Keratinocyte (primary cell): Measurements from ENCODE around the gene HAUS8. TPM values are rescaled to one million over a fixed set of nuclear protein-coding genes. Genes with fewer than 3 reads are reported as not detected.

Source experiments
- DNase-seq: peaks from one replicate; pipeline ENCODE4 v3.0.0-alpha.2; 2011; ENCODE audit warnings: low read depth, missing footprints, low spot score
- FAIRE-seq: peaks from 2 replicates; lab custom pipeline; 2011; peaks lifted over from hg19 to GRCh38; lab: Jason Lieb, UNC
- H2AFZ ChIP-seq: 2 replicates; pipeline ENCODE4 v1.6.0; 2012; ENCODE audit warnings: low read length, control low read depth, inconsistent platforms; ENCODE audit not compliant: control insufficient read depth
- H3K27ac ChIP-seq: 2 replicates; pipeline ENCODE4 v1.5.1; 2011; ENCODE audit warnings: low read length; ENCODE audit not compliant: control insufficient read depth, insufficient read depth
- H3K27me3 ChIP-seq: 3 replicates; pipeline ENCODE4 v1.6.0; 2011; ENCODE audit warnings: low read length; ENCODE audit not compliant: control insufficient read depth, insufficient read depth; ENCODE audit errors: extremely low read depth
- H3K36me3 ChIP-seq, 2 experiments: 2 replicates in 1 of 2; 3 replicates in 1 of 2; pipeline ENCODE4 v1.5.1; 2011; ENCODE audit warnings: low read length in 2 of 2, mild to moderate bottlenecking in 1 of 2; ENCODE audit not compliant: control insufficient read depth in 2 of 2, insufficient read depth in 2 of 2; ENCODE audit errors: extremely low read depth in 1 of 2
- H3K4me1 ChIP-seq: 3 replicates; pipeline ENCODE4 v1.5.1; 2011; ENCODE audit warnings: low read length; ENCODE audit not compliant: control insufficient read depth, insufficient read depth; ENCODE audit errors: extremely low read depth
- H3K4me2 ChIP-seq: 3 replicates; pipeline ENCODE4 v1.6.0; 2011; ENCODE audit warnings: low read depth, low read length; ENCODE audit not compliant: control insufficient read depth, insufficient read depth; ENCODE audit errors: extremely low read depth
- H3K4me3 ChIP-seq, 3 experiments: fragments of 200-600 bp in 1 of 3; sonication (generic) in 1 of 3; 2 replicates in 2 of 3; 3 replicates in 1 of 3; pipeline ENCODE4 v1.5.1; 2011 to 2016; ENCODE audit warnings: low read length in 3 of 3, mild to moderate bottlenecking in 3 of 3, control low read depth in 2 of 3, inconsistent platforms in 1 of 3, low read depth in 1 of 3, mixed read lengths in 1 of 3, mixed run types in 1 of 3, moderate library complexity in 1 of 3; ENCODE audit not compliant: control insufficient read depth in 2 of 3, insufficient read depth in 2 of 3; ENCODE audit errors: extremely low read depth in 1 of 3
- H3K79me2 ChIP-seq: 2 replicates; pipeline ENCODE4 v1.6.0; 2012; ENCODE audit warnings: low read length; ENCODE audit not compliant: control insufficient read depth, insufficient read depth
- H3K9ac ChIP-seq: 3 replicates; pipeline ENCODE4 v1.6.0; 2011; ENCODE audit warnings: low read length; ENCODE audit not compliant: control insufficient read depth, insufficient read depth; ENCODE audit errors: extremely low read depth
- H3K9me1 ChIP-seq: 3 replicates; pipeline ENCODE4 v1.6.0; 2011; ENCODE audit warnings: low read length; ENCODE audit not compliant: control insufficient read depth, insufficient read depth; ENCODE audit errors: extremely low read depth
- H3K9me3 ChIP-seq: 2 replicates; pipeline ENCODE4 v1.5.1; 2012; ENCODE audit warnings: low read depth, low read length; ENCODE audit not compliant: control insufficient read depth
- H4K20me1 ChIP-seq: 3 replicates; pipeline ENCODE4 v1.6.0; 2011; ENCODE audit warnings: low read length; ENCODE audit not compliant: control insufficient read depth, insufficient read depth; ENCODE audit errors: extremely low read depth
- EZH2 ChIP-seq: IDR thresholded peaks from one replicate; pipeline ENCODE4 v1.6.1; 2012; ENCODE audit warnings: inconsistent platforms, mild to moderate bottlenecking, low read length, moderate library complexity
- dilution Hi-C: fragments of 300-500 bp; cut with MboI; formaldehyde crosslinking; loops from one replicate; pipeline ENCODE4 v1.7.0; 2020; ENCODE audit warnings: low sequenced_read_pairs; ENCODE audit not compliant: extremely low pct_ligation_motif_present
- polyA plus RNA-seq, 5 experiments: library from polyadenylated mRNA; depleted of rRNA in 3 of 5; stranded (reverse) in 3 of 5; stranded (forward) in 1 of 5; unstranded in 1 of 5; fragments of >200 nt; gene quantifications; 1 replicate in 1 of 5; 2 replicates in 3 of 5; 3 replicates in 1 of 5; pipeline versions ENCODE4 v1.2.1 to v1.2.3, GENCODE V29; 2011 to 2012; ENCODE audit warnings: missing spikeins in 2 of 5, low read depth in 1 of 5, low replicate concordance in 1 of 5
- TF ChIP-seq, protein P1 (sequence below), 3 experiments: IDR thresholded peaks in 1 of 3; conservative IDR thresholded peaks in 1 of 3; optimal IDR thresholded peaks in 1 of 3; 2 replicates in 2 of 3; 3 replicates in 1 of 3; pipeline versions ENCODE3 to v1.5.1; 2011; ENCODE audit warnings: low read length in 3 of 3, mild to moderate bottlenecking in 3 of 3, moderate library complexity in 2 of 3, control low read depth in 1 of 3, inconsistent platforms in 1 of 3; ENCODE audit not compliant: insufficient read depth in 2 of 3; ENCODE audit errors: extremely low read depth in 1 of 3

HAUS8 gene
- polyA plus RNA-seq, 1 donor (not counting 4 experiments of a cell fraction or from before 2014, with no cell fraction given): 8.1 TPM

DNA sequence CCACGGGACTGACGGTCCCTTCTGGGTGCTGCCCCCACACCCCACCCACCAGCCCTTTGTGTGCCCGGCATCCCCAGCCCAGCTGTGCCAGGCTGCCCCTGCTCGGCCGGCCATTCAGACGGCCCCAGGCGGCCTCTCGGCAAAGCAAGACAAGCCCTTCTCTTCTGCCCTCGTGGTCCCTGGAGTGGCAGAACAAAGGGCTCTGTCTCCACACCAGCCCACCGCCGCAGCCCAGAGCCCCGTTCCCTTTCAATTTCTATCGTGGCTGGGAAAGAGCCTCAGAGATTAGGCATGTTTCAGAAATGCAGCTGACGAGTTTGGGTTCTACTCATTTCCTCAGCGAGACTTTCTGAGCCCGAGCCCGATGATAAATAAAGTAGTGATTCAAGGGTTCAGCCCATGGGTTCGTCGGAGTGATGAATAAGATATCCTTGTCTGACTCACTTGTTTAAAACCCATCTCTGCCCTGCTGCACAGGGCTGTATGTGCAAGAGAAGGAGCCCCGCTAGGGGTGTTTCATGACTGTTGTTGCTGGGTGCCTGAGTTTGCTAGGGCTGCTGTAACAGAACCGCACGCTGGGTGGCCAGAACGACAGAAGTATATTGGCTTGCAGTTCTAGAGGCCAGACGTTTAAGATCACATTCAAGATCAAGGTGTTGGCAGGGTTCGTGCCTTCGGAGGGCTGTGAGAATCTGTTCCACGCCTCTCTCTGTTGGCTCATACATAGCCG is 4.6 kb upstream of the HAUS8 start:
- Histone ChIP-seq H3K36me3 (peaks cover 4 to 5% of the 10 kb centered on the region in 2 experiments), H3K79me2 (peaks cover 86% of the 10 kb centered on the region), H3K27me3 (no peaks in the 10 kb centered on the region), H3K4me2 (peak overlapping the region; percentile 65), H3K9me1 (no peaks in the 10 kb centered on the region), H3K27ac (peak overlapping the region; percentile 81), H3K4me3 (peak overlapping the region; percentile 16 to 33 (median 22)), H3K9ac (peak overlapping the region; percentile 69), H3K4me1 (peaks cover 35% of the 10 kb centered on the region), H4K20me1 (peaks cover 4% of the 10 kb centered on the region), H3K9me3 (no peaks in the 10 kb centered on the region), H2AFZ (no peak overlapping the region)
- dilution Hi-C loops: no loop called here
- no peak for TF ChIP-seq EZH2
- TF ChIP-seq, protein P1, sequence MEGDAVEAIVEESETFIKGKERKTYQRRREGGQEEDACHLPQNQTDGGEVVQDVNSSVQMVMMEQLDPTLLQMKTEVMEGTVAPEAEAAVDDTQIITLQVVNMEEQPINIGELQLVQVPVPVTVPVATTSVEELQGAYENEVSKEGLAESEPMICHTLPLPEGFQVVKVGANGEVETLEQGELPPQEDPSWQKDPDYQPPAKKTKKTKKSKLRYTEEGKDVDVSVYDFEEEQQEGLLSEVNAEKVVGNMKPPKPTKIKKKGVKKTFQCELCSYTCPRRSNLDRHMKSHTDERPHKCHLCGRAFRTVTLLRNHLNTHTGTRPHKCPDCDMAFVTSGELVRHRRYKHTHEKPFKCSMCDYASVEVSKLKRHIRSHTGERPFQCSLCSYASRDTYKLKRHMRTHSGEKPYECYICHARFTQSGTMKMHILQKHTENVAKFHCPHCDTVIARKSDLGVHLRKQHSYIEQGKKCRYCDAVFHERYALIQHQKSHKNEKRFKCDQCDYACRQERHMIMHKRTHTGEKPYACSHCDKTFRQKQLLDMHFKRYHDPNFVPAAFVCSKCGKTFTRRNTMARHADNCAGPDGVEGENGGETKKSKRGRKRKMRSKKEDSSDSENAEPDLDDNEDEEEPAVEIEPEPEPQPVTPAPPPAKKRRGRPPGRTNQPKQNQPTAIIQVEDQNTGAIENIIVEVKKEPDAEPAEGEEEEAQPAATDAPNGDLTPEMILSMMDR (optimal IDR thresholded peaks at IDR 0.05 in 1 of 3, IDR thresholded peaks at IDR 0.05 in 1 of 3, conservative IDR thresholded peaks at IDR 0.05 in 1 of 3; ENCODE audit: extremely low read depth in 1 of 3, insufficient read depth in 2 of 3, low read length in 3 of 3): peak in 2 of 3 experiments; percentile 47 to 51
- FAIRE-seq (peak; percentile 84), DNase-seq (peak; percentile 81)

DNA sequence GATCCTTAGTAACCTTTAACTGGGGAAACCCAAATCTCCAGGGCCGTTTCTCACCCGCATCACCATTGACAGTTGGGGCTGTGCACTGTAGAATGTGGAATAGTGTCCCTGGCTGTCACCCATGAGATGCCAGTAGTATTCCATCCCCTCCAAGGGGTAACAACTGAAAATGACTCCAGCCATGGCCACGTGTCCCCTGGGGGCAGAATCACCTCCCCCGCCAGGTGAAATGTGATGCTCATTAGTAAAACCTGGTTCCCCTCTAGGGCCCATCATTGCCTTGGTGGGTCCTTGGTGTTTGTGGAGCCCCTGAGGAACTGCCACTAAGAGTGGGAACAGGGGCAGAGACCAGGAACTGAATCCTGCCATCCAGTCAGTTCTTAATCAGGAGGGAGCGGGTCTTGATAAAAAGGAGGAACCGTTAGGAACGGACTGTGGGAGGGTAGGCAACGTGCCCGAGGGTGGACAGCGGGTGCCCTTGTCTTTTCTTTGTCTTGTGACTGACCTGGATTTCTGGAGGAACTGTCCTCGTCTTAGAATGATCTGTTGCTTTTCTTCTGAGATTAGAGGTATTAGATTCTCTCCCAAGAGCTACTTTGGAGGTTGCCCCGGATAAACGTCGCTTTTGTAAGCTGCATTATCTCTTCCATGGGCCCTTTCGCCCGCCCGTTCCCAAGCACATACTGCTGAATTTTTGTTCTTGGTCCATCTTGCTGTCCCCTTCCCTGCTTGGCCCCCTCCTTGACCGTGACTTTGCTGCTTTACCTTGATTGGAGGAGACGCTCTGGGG is 3.9 kb upstream of the HAUS8 start:
- peak overlapping the region; percentile 65 for H3K4me2 ChIP-seq
- H4K20me1 ChIP-seq: peaks cover 4% of the 10 kb centered on the region
- dilution Hi-C loops: no loop called here
- DNase-seq (no peak), FAIRE-seq (no peak)
- H3K9ac ChIP-seq: peak overlapping the region; percentile 69
- H3K9me1 ChIP-seq: no peaks in the 10 kb centered on the region
- H3K79me2 ChIP-seq: peaks cover 88% of the 10 kb centered on the region
- H3K4me3 ChIP-seq: peak overlapping the region; percentile 16 to 33 (median 22)
- H3K4me1 ChIP-seq: peaks cover 41% of the 10 kb centered on the region
- H2AFZ ChIP-seq: no peak overlapping the region
- peaks cover 4% of the 10 kb centered on the region in 2 experiments for H3K36me3 ChIP-seq
- peak overlapping the region; percentile 81 for H3K27ac ChIP-seq
- TF ChIP-seq EZH2: no peak
- TF ChIP-seq, protein P1 (optimal IDR thresholded peaks at IDR 0.05 in 1 of 3, IDR thresholded peaks at IDR 0.05 in 1 of 3, conservative IDR thresholded peaks at IDR 0.05 in 1 of 3; ENCODE audit: extremely low read depth in 1 of 3, insufficient read depth in 2 of 3, low read length in 3 of 3): no peak
- H3K9me3 ChIP-seq: no peaks in the 10 kb centered on the region
- no peaks in the 10 kb centered on the region for H3K27me3 ChIP-seq
